GM23338 (cell line): ENCODE measurements around the gene OR5B21. TPM values are rescaled to one million over a fixed set of nuclear protein-coding genes. Genes with fewer than 3 reads are reported as not detected.

ENCODE experiments used
- ATAC-seq: fragments of 200-7000 bp; cut with Tn5 transposase; 3 replicates; pipeline ENCODE4 v1.9.1; 2020
- DNase-seq: peaks from one replicate; pipeline ENCODE4 v3.0.0-alpha.2; 2015; ENCODE audit warnings: low spot score
- H2AFZ ChIP-seq: fragments of 200-600 bp; sonication (generic); 2 replicates; pipeline ENCODE4 v1.8.0; 2016; ENCODE audit warnings: antibody characterized with exemption, mild to moderate bottlenecking, moderate library complexity
- H3F3A ChIP-seq: fragments of 200-600 bp; sonication (generic); replicated peaks from 2 replicates; pipeline ENCODE4 v1.8.0; 2017; ENCODE audit warnings: antibody characterized with exemption, mixed run types, low read depth
- H3K27ac ChIP-seq: fragments of 200-600 bp; sonication (generic); 2 replicates; pipeline ENCODE4 v1.6.1; 2016; ENCODE audit warnings: low read depth
- H3K27me3 ChIP-seq: fragments of 200-600 bp; sonication (generic); 2 replicates; pipeline ENCODE4 v1.8.0; 2016; ENCODE audit warnings: mild to moderate bottlenecking, mixed run types, moderate library complexity; ENCODE audit not compliant: insufficient read depth
- H3K36me3 ChIP-seq: fragments of 200-600 bp; sonication (generic); 2 replicates; pipeline ENCODE4 v1.8.0; 2016; ENCODE audit warnings: mild to moderate bottlenecking; ENCODE audit not compliant: insufficient read depth
- H3K4me1 ChIP-seq: fragments of 200-600 bp; sonication (generic); 2 replicates; pipeline ENCODE4 v1.8.0; 2016; ENCODE audit warnings: mild to moderate bottlenecking, moderate library complexity; ENCODE audit not compliant: insufficient read depth
- H3K4me2 ChIP-seq: fragments of 200-600 bp; sonication (generic); 2 replicates; pipeline ENCODE4 v1.7.1; 2017; ENCODE audit warnings: mixed run types
- H3K4me3 ChIP-seq: fragments of 200-600 bp; sonication (generic); 2 replicates; pipeline ENCODE4 v1.6.1; 2016; ENCODE audit warnings: mixed run types
- H3K79me2 ChIP-seq: fragments of 200-600 bp; sonication (generic); replicated peaks from 2 replicates; pipeline ENCODE4 v1.8.0; 2017; ENCODE audit warnings: mild to moderate bottlenecking; ENCODE audit not compliant: insufficient read depth
- H3K9me2 ChIP-seq: fragments of 200-600 bp; sonication (generic); 2 replicates; pipeline ENCODE4 v1.8.0; 2017; ENCODE audit not compliant: insufficient read depth
- H4K20me1 ChIP-seq: fragments of 200-600 bp; sonication (generic); replicated peaks from 2 replicates; pipeline ENCODE4 v1.8.0; 2017; ENCODE audit warnings: mild to moderate bottlenecking; ENCODE audit not compliant: insufficient read depth
- H3K27ac Mint-ChIP-seq: 2 replicates; pipeline ENCODE4 v1.8.0; 2020; ENCODE audit warnings: inconsistent platforms, mild to moderate bottlenecking, moderate library complexity, mixed read lengths
- H3K27me3 Mint-ChIP-seq: 3 replicates; pipeline ENCODE4 v1.8.0; 2022; ENCODE audit warnings: low read depth, mild to moderate bottlenecking, moderate library complexity, mixed read lengths, inconsistent platforms; ENCODE audit not compliant: insufficient read depth, poor library complexity
- H3K36me3 Mint-ChIP-seq: 3 replicates; pipeline ENCODE4 v1.8.0; 2021; ENCODE audit warnings: low read depth, mild to moderate bottlenecking, inconsistent platforms, moderate library complexity, mixed read lengths
- H3K4me1 Mint-ChIP-seq: 3 replicates; pipeline ENCODE4 v1.8.0; 2020; ENCODE audit warnings: mild to moderate bottlenecking, inconsistent platforms, mixed read lengths
- H3K4me3 Mint-ChIP-seq: 3 replicates; pipeline ENCODE4 v1.8.0; 2021; ENCODE audit warnings: moderate library complexity, mild to moderate bottlenecking, inconsistent platforms, mixed read lengths
- H3K9me3 Mint-ChIP-seq: 3 replicates; pipeline ENCODE4 v1.8.0; 2020; ENCODE audit warnings: moderate library complexity, mild to moderate bottlenecking, inconsistent platforms, mixed read lengths
- EZH2 ChIP-seq: fragments of 200-600 bp; sonication (generic); IDR thresholded peaks from one replicate; pipeline ENCODE4 v1.8.0; 2017; ENCODE audit warnings: antibody characterized with exemption, mild to moderate bottlenecking, low read depth; ENCODE audit not compliant: unreplicated experiment
- EZH2phosphoT487 ChIP-seq: fragments of 200-600 bp; sonication (generic); IDR thresholded peaks from one replicate; pipeline ENCODE4 v1.8.1; 2018; ENCODE audit warnings: antibody characterized with exemption; ENCODE audit not compliant: unreplicated experiment
- JUNB ChIP-seq: IDR thresholded peaks from one replicate; pipeline ENCODE4 v1.6.1; 2016; ENCODE audit warnings: antibody characterized with exemption; ENCODE audit not compliant: unreplicated experiment
- NANOG ChIP-seq: IDR thresholded peaks from 2 replicates; pipeline ENCODE4 v1.6.1; 2016; ENCODE audit warnings: antibody characterized with exemption, borderline replicate concordance
- STAT1 ChIP-seq: IDR thresholded peaks from one replicate; pipeline ENCODE4 v1.6.1; 2016; ENCODE audit warnings: antibody characterized with exemption; ENCODE audit not compliant: unreplicated experiment
- ZNF114 ChIP-seq: fragments of 250-450 bp; sonication (Bioruptor Pico); IDR thresholded peaks from 2 replicates; pipeline ENCODE4 v1.5.0; 2020; ENCODE audit warnings: mild to moderate bottlenecking, moderate library complexity
- ZNF331 ChIP-seq: fragments of 250-450 bp; sonication (Bioruptor Pico); IDR thresholded peaks from 2 replicates; pipeline ENCODE4 v1.5.0; 2020; ENCODE audit warnings: low read depth, mild to moderate bottlenecking, moderate library complexity
- polyA plus RNA-seq: library from polyadenylated mRNA; unstranded; fragments of >200 nt; fragmentation: Nextera tagmentation; extraction: Ambion mirVana; gene quantifications from 2 replicates; pipeline ENCODE4 v1.2.1, GENCODE V29; 2016
- total RNA-seq: library from RNA; depleted of rRNA; stranded (reverse); fragments of >200 nt; shearing (Covaris generic); gene quantifications from 2 replicates; pipeline ENCODE4 v1.2.3, GENCODE V29; 2014
- TF ChIP-seq, protein P1 (sequence below), 2 experiments: fragments of 200-600 bp in 1 of 2; sonication (generic) in 1 of 2; conservative IDR thresholded peaks; 2 replicates each; pipeline versions ENCODE4 v1.5.1 to v1.6.1; 2016 to 2017; ENCODE audit warnings: antibody characterized with exemption in 2 of 2, low read depth in 2 of 2, mild to moderate bottlenecking in 2 of 2, moderate library complexity in 1 of 2
- TF ChIP-seq, protein P2 (sequence below): IDR thresholded peaks from 2 replicates; pipeline ENCODE4 v1.6.1; 2016; ENCODE audit warnings: antibody characterized with exemption
- TF ChIP-seq, protein P3 (sequence below): IDR thresholded peaks from one replicate; pipeline ENCODE4 v1.6.1; 2018; ENCODE audit warnings: antibody characterized with exemption; ENCODE audit not compliant: unreplicated experiment

OR5B21 gene
- total and polyA plus RNA-seq, 2 experiments from 2014 or later, result not detected

DNA sequence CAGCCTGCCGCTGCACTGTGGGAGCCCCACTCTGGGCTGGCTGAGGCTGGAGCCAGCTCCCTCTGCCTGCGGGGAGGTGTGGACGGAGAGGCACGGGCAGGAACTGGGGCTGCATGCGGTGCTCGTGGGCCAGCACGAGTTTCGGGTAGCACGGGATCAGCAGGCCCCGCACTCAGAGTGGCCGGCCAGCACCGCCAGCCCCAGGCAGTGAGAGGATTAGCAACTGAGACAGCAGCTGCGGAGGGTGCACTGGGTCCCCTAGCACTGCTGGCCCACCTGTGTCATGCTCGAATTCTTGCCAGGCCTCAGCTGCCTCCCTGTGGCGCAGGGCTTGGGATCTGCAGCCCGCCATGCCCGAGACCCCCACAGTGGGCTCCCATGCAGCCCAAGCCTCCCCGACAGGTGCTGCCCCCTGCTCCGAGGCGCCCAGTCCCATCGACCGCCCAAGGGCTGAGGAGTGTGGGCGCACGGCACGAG is 24.0 kb upstream of the OR5B21 start:
- no peaks in the 10 kb centered on the region for H3K9me2 ChIP-seq
- ATAC-seq, result no peak
- no peaks in the 10 kb centered on the region for H3K36me3 ChIP-seq
- Mint-ChIP-seq H3K36me3 (peaks cover 33% of the 10 kb centered on the region), H3K4me1 (no peaks in the 10 kb centered on the region), H3K27ac (no peak overlapping the region), H3K9me3 (peaks cover 26% of the 10 kb centered on the region), H3K27me3 (no peaks in the 10 kb centered on the region), H3K4me3 (no peak overlapping the region)
- no peaks in the 10 kb centered on the region for H3K79me2 ChIP-seq
- H4K20me1 ChIP-seq, result no peaks in the 10 kb centered on the region
- no peak overlapping the region for H3K4me2 ChIP-seq
- no peak for TF ChIP-seq EZH2
- TF ChIP-seq NANOG, result no peak
- H3K27me3 ChIP-seq, result no peaks in the 10 kb centered on the region
- DNase-seq, result no peak
- no peaks in the 10 kb centered on the region for H3K4me1 ChIP-seq
- no peak overlapping the region for H3K4me3 ChIP-seq
- H3F3A ChIP-seq, result no peaks in the 10 kb centered on the region
- H3K27ac ChIP-seq, result no peak overlapping the region
- H2AFZ ChIP-seq, result no peak overlapping the region

DNA sequence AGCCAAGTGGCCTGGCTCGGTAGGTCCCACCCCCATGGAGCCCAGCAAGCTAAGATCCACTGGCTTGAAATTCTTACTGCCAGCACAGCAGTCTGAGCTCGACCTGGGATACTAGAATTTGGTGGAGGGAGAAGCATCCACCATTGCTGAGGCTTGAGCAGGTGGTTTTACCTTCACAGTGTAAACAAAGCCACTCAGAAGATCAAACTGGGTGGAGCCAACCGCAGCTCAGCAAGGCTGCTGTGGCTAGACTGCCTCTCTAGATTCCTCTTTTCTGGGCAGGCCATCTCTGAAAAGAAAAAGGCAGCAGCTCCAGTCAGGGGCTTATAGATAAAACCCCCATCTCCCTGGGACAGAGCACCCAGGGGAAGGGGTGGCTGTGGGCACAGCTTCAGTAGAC is 22.3 kb upstream of the OR5B21 start:
- no peaks in the 10 kb centered on the region for H3K4me1 Mint-ChIP-seq
- Histone ChIP-seq H3K27me3 (no peaks in the 10 kb centered on the region), H3K27ac (no peak overlapping the region), H3K79me2 (no peaks in the 10 kb centered on the region), H3K36me3 (no peaks in the 10 kb centered on the region), H2AFZ (no peak overlapping the region), H4K20me1 (no peaks in the 10 kb centered on the region), H3F3A (no peaks in the 10 kb centered on the region), H3K4me3 (no peak overlapping the region), H3K9me2 (no peaks in the 10 kb centered on the region), H3K4me1 (no peaks in the 10 kb centered on the region), H3K4me2 (no peak overlapping the region)
- H3K36me3 Mint-ChIP-seq, result peaks cover 30% of the 10 kb centered on the region
- TF ChIP-seq STAT1 (no peak), EZH2phosphoT487 (no peak), ZNF331 (CRISPR knock-in tag) (no peak), ZNF114 (CRISPR knock-in tag) (no peak)
- TF ChIP-seq, protein P1, sequence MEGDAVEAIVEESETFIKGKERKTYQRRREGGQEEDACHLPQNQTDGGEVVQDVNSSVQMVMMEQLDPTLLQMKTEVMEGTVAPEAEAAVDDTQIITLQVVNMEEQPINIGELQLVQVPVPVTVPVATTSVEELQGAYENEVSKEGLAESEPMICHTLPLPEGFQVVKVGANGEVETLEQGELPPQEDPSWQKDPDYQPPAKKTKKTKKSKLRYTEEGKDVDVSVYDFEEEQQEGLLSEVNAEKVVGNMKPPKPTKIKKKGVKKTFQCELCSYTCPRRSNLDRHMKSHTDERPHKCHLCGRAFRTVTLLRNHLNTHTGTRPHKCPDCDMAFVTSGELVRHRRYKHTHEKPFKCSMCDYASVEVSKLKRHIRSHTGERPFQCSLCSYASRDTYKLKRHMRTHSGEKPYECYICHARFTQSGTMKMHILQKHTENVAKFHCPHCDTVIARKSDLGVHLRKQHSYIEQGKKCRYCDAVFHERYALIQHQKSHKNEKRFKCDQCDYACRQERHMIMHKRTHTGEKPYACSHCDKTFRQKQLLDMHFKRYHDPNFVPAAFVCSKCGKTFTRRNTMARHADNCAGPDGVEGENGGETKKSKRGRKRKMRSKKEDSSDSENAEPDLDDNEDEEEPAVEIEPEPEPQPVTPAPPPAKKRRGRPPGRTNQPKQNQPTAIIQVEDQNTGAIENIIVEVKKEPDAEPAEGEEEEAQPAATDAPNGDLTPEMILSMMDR (conservative IDR thresholded peaks at IDR 0.05; ENCODE audit: low read depth in 2 of 2), result no peak
- TF ChIP-seq, protein P2, sequence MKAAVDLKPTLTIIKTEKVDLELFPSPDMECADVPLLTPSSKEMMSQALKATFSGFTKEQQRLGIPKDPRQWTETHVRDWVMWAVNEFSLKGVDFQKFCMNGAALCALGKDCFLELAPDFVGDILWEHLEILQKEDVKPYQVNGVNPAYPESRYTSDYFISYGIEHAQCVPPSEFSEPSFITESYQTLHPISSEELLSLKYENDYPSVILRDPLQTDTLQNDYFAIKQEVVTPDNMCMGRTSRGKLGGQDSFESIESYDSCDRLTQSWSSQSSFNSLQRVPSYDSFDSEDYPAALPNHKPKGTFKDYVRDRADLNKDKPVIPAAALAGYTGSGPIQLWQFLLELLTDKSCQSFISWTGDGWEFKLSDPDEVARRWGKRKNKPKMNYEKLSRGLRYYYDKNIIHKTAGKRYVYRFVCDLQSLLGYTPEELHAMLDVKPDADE, result no peak
- peaks cover 23% of the 10 kb centered on the region for H3K9me3 Mint-ChIP-seq
- no peaks in the 10 kb centered on the region for H3K27me3 Mint-ChIP-seq
- ATAC-seq (no peak), DNase-seq (no peak)
- H3K4me3 Mint-ChIP-seq, result no peak overlapping the region
- H3K27ac Mint-ChIP-seq, result no peak overlapping the region

DNA sequence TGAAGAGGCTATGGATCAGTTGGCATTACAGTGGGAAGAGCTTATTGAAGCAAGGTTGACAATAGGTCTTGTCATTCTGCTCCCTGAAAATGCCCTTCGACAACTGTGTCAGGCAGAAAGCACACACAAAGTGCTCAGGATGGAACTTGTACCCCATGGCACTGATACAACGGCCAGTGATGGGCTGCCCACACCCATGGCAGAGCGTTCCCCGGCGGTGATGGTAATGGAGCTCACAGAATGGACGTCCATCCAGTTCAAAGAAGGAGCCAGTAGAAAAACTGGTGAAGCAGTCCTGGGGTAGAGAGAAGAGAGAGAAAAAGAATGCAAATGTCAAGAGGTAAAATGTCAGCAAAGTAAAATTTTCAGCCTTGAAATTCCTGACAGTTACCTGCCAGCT is 19.5 kb upstream of the OR5B21 start:
- H3K36me3 ChIP-seq, result no peaks in the 10 kb centered on the region
- Mint-ChIP-seq H3K4me1 (peaks cover 13% of the 10 kb centered on the region; the same call in 2 of the 3 replicates), H3K4me3 (no peak overlapping the region), H3K27ac (no peak overlapping the region; the same call in 1 of the 2 replicates), H3K9me3 (peaks cover 17% of the 10 kb centered on the region), H3K27me3 (no peaks in the 10 kb centered on the region), H3K36me3 (peaks cover 19% of the 10 kb centered on the region)
- H3K9me2 ChIP-seq, result no peaks in the 10 kb centered on the region
- no peaks in the 10 kb centered on the region for H3K79me2 ChIP-seq
- H3K4me3 ChIP-seq, result no peak overlapping the region
- H3K4me2 ChIP-seq, result no peak overlapping the region
- no peaks in the 10 kb centered on the region for H3F3A ChIP-seq
- no peaks in the 10 kb centered on the region for H3K27me3 ChIP-seq
- no peak for DNase-seq
- no peak overlapping the region for H2AFZ ChIP-seq
- no peaks in the 10 kb centered on the region for H4K20me1 ChIP-seq
- no peak for ATAC-seq
- H3K27ac ChIP-seq, result no peak overlapping the region
- H3K4me1 ChIP-seq, result no peaks in the 10 kb centered on the region
- no peak for TF ChIP-seq JUNB
- no peak for TF ChIP-seq EZH2phosphoT487
- TF ChIP-seq, protein P3, sequence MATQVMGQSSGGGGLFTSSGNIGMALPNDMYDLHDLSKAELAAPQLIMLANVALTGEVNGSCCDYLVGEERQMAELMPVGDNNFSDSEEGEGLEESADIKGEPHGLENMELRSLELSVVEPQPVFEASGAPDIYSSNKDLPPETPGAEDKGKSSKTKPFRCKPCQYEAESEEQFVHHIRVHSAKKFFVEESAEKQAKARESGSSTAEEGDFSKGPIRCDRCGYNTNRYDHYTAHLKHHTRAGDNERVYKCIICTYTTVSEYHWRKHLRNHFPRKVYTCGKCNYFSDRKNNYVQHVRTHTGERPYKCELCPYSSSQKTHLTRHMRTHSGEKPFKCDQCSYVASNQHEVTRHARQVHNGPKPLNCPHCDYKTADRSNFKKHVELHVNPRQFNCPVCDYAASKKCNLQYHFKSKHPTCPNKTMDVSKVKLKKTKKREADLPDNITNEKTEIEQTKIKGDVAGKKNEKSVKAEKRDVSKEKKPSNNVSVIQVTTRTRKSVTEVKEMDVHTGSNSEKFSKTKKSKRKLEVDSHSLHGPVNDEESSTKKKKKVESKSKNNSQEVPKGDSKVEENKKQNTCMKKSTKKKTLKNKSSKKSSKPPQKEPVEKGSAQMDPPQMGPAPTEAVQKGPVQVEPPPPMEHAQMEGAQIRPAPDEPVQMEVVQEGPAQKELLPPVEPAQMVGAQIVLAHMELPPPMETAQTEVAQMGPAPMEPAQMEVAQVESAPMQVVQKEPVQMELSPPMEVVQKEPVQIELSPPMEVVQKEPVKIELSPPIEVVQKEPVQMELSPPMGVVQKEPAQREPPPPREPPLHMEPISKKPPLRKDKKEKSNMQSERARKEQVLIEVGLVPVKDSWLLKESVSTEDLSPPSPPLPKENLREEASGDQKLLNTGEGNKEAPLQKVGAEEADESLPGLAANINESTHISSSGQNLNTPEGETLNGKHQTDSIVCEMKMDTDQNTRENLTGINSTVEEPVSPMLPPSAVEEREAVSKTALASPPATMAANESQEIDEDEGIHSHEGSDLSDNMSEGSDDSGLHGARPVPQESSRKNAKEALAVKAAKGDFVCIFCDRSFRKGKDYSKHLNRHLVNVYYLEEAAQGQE, result no peak
- TF ChIP-seq, protein P1 (conservative IDR thresholded peaks at IDR 0.05; ENCODE audit: low read depth in 2 of 2), result no peak
